ENCODE measurements around the gene KHDRBS2.
"Not testable (repeated sequence)": the region's sequence is repeated elsewhere in the genome, so short reads cannot be mapped to it uniquely, and the experiment has no call there.

KHDRBS2 gene

DNA sequence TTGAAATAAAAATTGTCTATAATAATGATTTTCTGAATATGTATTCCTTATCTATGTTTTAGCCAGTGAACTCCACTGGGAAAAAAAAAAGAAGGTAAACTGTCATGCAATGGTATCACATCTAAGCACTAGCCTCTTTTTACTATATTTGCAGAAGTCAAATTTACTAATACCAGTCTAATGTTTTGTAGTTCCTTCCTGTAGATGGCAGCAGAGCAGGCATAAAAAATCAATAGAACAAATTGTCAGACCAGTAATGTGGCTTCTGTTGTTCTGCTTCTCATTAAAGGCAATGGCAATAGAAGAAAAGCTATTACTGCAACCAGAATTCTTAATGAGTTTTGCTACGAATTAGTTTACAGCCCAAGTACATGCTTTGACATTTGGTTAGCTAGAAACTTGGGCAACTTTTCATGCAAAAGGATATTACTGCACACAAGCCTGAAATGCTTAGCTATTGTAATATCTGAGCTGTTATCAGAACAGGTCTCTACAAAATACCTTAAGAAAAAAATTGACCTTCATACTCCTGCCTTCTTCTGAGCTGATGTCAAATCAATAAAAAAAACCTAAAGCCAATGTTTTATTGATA is 476.9 kb downstream of the KHDRBS2 start:
- no peaks in the 10 kb centered on the region for H3K27me3 Mint-ChIP-seq (ENCODE audit: low read depth)
- no peak overlapping the region for H3K4me3 Mint-ChIP-seq
- H3K4me1 Mint-ChIP-seq (ENCODE audit: low read depth): no peaks in the 10 kb centered on the region
- no peaks in the 10 kb centered on the region for H3K36me3 Mint-ChIP-seq (ENCODE audit: low read depth)
- H3K27ac Mint-ChIP-seq: no peak overlapping the region
- H3K9me3 Mint-ChIP-seq: peaks cover 11% of the 10 kb centered on the region

DNA sequence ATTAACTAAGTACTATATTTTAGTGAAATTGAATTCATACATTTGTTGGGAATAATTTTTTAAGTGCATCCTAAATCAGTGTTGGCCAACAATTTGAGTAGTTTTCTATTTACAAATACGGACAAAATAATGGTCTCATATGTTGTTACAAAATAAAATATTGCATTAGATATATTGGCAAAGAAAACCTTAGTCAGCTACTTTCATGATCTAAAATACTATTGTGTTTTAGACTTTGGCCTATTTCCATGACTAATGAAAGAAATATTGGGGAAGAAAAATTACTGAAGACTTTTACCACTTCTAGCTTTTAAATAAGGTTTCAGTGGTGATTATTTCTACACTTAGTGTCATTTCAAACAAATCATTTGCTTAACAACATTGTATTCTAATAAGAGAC is 498.0 kb downstream of the KHDRBS2 start:
- no peaks in the 10 kb centered on the region for H3K36me3 Mint-ChIP-seq (ENCODE audit: low read depth)
- H3K27me3 Mint-ChIP-seq (ENCODE audit: low read depth): no peaks in the 10 kb centered on the region
- H3K4me1 Mint-ChIP-seq (ENCODE audit: low read depth): no peaks in the 10 kb centered on the region
- H3K4me3 Mint-ChIP-seq: no peak overlapping the region
- peaks cover 3% of the 10 kb centered on the region for H3K9me3 Mint-ChIP-seq
- H3K27ac Mint-ChIP-seq: no peak overlapping the region

DNA sequence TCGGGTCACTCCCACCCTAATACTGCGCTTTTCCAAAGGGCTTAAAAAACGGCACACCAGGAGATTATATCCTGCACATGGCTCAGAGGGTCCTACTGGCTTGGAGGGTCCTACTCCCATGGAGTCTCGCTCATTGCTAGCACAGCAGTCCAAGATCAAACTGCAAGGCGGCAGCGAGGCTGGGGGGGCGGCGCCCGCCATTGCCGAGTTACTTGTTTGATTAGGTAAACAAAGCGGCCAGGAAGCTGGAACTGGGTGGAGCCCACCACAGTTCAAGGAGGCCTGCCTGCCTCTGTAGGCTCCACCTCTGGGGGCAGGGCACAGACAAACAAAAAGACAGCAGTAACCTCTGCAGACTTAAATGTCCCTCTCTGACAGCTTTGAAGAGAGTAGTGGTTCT is 516.6 kb downstream of the KHDRBS2 start:
- peaks cover 53% of the 10 kb centered on the region for H3K9me3 Mint-ChIP-seq
- H3K27ac Mint-ChIP-seq; H3K27me3 Mint-ChIP-seq (ENCODE audit: low read depth); H3K4me3 Mint-ChIP-seq; H3K4me1 Mint-ChIP-seq (ENCODE audit: low read depth); H3K36me3 Mint-ChIP-seq (ENCODE audit: low read depth): not testable (repeated sequence)

DNA sequence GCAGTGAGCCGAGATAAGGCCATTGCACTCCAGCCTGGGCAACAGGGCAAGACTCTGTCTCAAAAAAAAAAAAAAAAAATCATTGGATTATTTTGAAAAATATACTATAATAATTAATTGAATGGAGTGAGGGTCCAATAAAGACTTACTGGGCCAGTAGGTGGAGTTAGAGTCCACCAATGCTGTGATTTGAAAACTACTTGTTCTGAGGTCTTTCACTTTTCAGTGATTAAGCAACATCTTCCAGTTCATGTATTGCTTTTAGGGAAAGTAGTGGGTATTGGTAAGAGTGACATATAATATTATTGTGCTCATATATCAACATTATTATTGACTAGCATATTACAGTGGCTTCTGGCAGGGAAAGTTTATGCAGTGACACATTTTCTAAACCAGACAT is 530.3 kb downstream of the KHDRBS2 start:
- no peaks in the 10 kb centered on the region for H3K27me3 Mint-ChIP-seq (ENCODE audit: low read depth)
- no peak overlapping the region for H3K4me3 Mint-ChIP-seq
- H3K27ac Mint-ChIP-seq: no peak overlapping the region
- H3K9me3 Mint-ChIP-seq: peaks cover 18% of the 10 kb centered on the region
- H3K36me3 Mint-ChIP-seq (ENCODE audit: low read depth): no peaks in the 10 kb centered on the region
- no peaks in the 10 kb centered on the region for H3K4me1 Mint-ChIP-seq (ENCODE audit: low read depth)

DNA sequence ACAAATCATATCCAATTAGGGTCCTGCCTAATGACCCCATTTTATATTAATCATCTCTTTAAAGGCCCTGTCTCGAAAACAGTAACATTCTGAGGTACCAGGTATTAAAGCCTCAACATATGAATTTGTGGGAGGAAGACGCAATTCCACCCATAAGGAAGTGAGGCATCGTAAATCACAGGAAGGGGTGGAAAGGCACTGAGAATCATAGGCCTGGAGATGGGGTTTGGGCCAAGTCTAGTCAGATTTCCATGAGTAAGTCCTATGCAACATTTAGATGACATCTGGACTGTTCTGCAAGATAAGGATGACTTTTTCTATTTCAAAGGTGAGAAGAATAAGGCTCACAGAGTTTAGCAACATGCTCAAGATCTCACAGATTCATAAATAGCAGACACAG is 534.0 kb downstream of the KHDRBS2 start:
- Mint-ChIP-seq H3K4me3 (no peak overlapping the region), H3K4me1 (ENCODE audit: low read depth) (no peaks in the 10 kb centered on the region), H3K36me3 (ENCODE audit: low read depth) (no peaks in the 10 kb centered on the region), H3K27ac (no peak overlapping the region), H3K27me3 (ENCODE audit: low read depth) (no peaks in the 10 kb centered on the region), H3K9me3 (peaks cover 21% of the 10 kb centered on the region)

DNA sequence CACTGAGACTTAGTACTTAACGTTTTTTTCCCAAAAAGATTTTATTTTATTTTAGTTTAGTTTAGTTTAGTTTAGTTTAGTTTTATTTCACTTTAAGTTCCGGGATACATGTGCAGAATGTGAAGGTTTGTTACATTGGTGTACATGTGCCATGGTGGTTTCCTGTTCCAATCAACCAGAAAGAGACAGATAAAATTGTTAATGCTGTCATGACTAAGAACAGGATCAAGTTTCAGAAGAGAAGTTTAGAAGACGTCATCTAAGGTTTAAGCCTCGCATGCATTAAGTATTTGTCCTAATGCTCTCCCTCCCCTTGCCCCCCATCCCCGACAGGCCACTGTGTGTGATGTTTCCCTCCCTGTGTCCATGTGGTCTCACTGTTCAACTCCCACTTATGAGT is 540.0 kb downstream of the KHDRBS2 start:
- Mint-ChIP-seq H3K4me1 (ENCODE audit: low read depth) (no peaks in the 10 kb centered on the region), H3K36me3 (ENCODE audit: low read depth) (no peaks in the 10 kb centered on the region), H3K4me3 (no peak overlapping the region), H3K9me3 (peaks cover 34% of the 10 kb centered on the region), H3K27ac (no peak overlapping the region), H3K27me3 (ENCODE audit: low read depth) (no peaks in the 10 kb centered on the region)

DNA sequence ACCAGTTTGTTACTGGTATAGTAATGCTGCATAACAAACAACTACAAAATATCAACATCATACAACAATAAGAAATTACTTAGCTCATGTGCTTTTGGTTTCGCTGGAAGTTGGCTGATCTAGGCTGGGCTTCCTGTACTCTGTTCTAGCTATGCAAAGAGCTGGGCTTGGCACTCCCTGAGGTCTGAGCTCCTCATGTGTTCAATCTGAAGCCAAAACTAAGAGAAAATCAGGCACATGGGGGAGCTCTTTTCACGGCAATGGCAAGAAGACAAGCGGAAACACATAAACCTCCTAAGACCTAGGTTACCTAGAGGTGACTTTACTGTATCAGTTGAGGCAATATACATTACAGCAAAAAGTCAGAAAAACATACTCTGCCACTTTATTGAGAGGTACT is 574.2 kb downstream of the KHDRBS2 start:
- Mint-ChIP-seq H3K9me3 (peaks cover 26% of the 10 kb centered on the region), H3K27ac (no peak overlapping the region), H3K27me3 (ENCODE audit: low read depth) (no peaks in the 10 kb centered on the region), H3K4me3 (no peak overlapping the region), H3K36me3 (ENCODE audit: low read depth) (no peaks in the 10 kb centered on the region), H3K4me1 (ENCODE audit: low read depth) (no peaks in the 10 kb centered on the region)

DNA sequence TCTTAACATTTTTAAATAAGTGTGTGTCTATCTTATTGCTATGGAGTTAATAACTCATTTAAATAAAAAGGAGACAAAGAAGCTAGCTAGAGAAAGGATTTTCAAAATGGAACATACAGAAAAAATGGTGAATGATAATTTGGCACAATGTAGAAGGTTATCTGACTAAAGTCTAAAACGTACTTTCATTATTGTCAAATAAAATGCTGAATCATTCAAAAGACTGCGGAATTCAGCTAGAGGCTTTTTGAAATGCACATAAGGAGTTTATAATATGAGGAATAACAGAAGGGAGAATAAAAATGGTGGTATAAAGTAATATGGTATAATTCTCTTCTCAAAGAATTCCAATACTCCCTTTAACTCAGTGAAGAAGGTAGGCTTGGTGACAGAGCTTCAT is 597.9 kb downstream of the KHDRBS2 start:
- Mint-ChIP-seq H3K9me3 (peaks cover 20% of the 10 kb centered on the region), H3K4me1 (ENCODE audit: low read depth) (no peaks in the 10 kb centered on the region), H3K4me3 (no peak overlapping the region), H3K36me3 (ENCODE audit: low read depth) (no peaks in the 10 kb centered on the region), H3K27me3 (ENCODE audit: low read depth) (no peaks in the 10 kb centered on the region), H3K27ac (no peak overlapping the region)

DNA sequence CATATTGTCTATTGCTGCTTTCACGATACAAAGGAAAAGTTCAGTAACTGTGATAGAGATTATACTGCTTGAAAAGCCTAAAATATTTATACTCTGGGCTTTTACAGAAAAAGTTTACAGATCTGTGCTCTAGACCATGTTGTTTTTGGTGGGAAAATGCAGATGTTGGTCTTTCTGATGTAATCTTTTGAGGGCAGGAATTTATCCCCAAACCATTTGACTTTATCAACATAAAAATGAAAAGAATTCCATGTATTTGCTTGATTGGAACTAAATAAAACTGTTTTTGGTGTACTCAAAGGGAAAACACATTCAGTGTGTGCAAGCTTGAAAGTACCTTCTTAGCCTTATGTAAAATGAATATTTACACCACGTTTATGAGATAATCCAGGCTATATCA is 603.5 kb downstream of the KHDRBS2 start:
- Mint-ChIP-seq H3K4me3 (no peak overlapping the region), H3K27ac (no peak overlapping the region), H3K9me3 (peaks cover 33% of the 10 kb centered on the region), H3K4me1 (ENCODE audit: low read depth) (no peaks in the 10 kb centered on the region), H3K36me3 (ENCODE audit: low read depth) (no peaks in the 10 kb centered on the region), H3K27me3 (ENCODE audit: low read depth) (no peaks in the 10 kb centered on the region)

DNA sequence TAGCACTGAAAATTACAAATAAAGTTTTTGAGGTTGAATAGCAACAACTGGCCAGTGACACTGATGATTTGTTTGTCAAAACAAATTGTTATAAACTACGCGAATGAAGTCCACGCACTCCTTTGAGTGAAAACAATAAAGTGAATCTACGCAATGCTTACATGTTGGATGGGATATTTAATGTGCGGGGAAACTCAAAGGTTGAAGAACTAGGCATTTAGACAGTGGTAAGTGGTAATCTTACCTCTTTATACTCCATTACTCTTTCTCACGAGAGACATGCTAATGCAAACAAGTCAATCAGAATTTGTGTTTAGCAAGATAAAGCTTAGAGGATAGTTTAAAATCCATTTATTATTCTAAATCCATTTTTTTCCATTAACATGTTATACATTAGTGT is 606.4 kb downstream of the KHDRBS2 start:
- no peaks in the 10 kb centered on the region for H3K4me1 Mint-ChIP-seq (ENCODE audit: low read depth)
- peaks cover 37% of the 10 kb centered on the region for H3K9me3 Mint-ChIP-seq
- H3K27me3 Mint-ChIP-seq (ENCODE audit: low read depth): no peaks in the 10 kb centered on the region
- no peaks in the 10 kb centered on the region for H3K36me3 Mint-ChIP-seq (ENCODE audit: low read depth)
- no peak overlapping the region for H3K4me3 Mint-ChIP-seq
- H3K27ac Mint-ChIP-seq: no peak overlapping the region

DNA sequence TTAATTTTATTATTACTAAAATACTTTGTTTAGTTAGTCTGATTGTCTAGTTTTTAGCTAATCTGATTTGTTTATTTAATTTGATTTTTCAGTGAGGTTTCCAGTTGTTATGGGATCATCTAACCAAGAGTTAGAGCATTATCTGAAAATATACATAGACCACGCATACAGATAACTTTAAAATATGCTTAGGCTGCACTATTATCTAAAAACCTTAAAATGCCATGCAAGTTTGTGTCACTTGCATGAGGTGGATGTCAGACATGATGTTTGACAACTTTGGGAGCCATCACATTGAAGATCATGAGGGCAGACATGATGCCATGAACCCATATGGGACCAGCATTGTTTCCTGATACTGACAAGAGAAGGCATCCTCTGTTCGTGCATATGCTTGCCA is 610.3 kb downstream of the KHDRBS2 start:
- Mint-ChIP-seq H3K27me3 (ENCODE audit: low read depth) (no peaks in the 10 kb centered on the region), H3K36me3 (ENCODE audit: low read depth) (no peaks in the 10 kb centered on the region), H3K9me3 (peaks cover 31% of the 10 kb centered on the region), H3K4me1 (ENCODE audit: low read depth) (no peaks in the 10 kb centered on the region), H3K4me3 (no peak overlapping the region), H3K27ac (no peak overlapping the region)

DNA sequence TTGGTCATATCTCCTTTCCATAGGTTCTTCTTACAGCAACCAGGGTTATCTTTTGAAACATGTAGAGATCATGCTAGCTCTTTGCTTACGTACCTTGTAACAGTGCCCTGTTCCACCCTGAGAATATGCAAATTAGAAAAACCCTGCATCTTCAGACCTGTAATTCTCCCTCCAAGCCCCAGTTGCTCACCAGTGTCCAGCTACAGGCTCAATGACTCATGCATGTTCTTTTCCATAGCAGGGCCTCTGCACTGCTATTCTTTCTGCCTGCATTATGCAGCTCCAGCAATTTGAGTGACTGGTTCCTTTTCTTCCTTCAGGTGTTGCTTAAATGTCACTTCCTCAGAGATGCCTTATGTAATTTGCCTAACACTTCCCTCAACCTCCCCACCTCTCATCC is 636.2 kb downstream of the KHDRBS2 start:
- H3K9me3 Mint-ChIP-seq: peaks cover 23% of the 10 kb centered on the region
- no peak overlapping the region for H3K27ac Mint-ChIP-seq
- H3K27me3 Mint-ChIP-seq (ENCODE audit: low read depth): no peaks in the 10 kb centered on the region
- H3K4me3 Mint-ChIP-seq: no peak overlapping the region
- H3K36me3 Mint-ChIP-seq (ENCODE audit: low read depth): no peaks in the 10 kb centered on the region
- no peaks in the 10 kb centered on the region for H3K4me1 Mint-ChIP-seq (ENCODE audit: low read depth)

DNA sequence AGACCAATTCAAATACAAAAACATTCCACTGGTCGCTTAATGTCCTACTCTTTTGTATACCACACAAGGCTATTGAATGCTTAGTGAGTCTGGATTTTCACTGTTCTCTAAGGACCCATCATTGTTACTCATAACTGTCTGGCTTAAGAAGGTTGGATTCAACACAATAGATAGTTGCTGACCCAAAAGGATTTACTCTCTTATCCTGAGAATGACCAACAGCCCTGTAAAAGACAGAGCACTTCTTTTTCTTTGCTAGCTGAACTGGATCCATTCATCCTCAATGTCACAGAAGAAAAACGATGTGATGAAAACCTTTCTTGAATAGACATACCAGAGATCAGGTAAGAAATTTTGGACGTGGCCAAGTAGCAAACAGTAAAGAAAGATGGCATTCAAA is 645.6 kb downstream of the KHDRBS2 start:
- Mint-ChIP-seq H3K27me3 (ENCODE audit: low read depth) (no peaks in the 10 kb centered on the region), H3K27ac (no peak overlapping the region), H3K9me3 (peaks cover 25% of the 10 kb centered on the region), H3K4me3 (no peak overlapping the region), H3K36me3 (ENCODE audit: low read depth) (no peaks in the 10 kb centered on the region), H3K4me1 (ENCODE audit: low read depth) (no peaks in the 10 kb centered on the region)

All from T-helper 1 cell treated with Interleukin-12 subunit alpha and Interleukin-12 subunit beta and Interleukin-4 antibody, amounts not matched to agents 30 μg/mL and 1 μg/mL, for 36 hours (primary cell).